ENCODE measurements around the gene CHAMP1. TPM values are rescaled to one million over a fixed set of nuclear protein-coding genes. Genes with fewer than 3 reads are reported as not detected.

Gene CHAMP1, protein sequence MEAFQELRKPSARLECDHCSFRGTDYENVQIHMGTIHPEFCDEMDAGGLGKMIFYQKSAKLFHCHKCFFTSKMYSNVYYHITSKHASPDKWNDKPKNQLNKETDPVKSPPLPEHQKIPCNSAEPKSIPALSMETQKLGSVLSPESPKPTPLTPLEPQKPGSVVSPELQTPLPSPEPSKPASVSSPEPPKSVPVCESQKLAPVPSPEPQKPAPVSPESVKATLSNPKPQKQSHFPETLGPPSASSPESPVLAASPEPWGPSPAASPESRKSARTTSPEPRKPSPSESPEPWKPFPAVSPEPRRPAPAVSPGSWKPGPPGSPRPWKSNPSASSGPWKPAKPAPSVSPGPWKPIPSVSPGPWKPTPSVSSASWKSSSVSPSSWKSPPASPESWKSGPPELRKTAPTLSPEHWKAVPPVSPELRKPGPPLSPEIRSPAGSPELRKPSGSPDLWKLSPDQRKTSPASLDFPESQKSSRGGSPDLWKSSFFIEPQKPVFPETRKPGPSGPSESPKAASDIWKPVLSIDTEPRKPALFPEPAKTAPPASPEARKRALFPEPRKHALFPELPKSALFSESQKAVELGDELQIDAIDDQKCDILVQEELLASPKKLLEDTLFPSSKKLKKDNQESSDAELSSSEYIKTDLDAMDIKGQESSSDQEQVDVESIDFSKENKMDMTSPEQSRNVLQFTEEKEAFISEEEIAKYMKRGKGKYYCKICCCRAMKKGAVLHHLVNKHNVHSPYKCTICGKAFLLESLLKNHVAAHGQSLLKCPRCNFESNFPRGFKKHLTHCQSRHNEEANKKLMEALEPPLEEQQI
- 20.4 and 21.7 TPM in 2 replicates for total RNA-seq (2014; rRNA removed; shearing (Covaris generic))
- polyA plus RNA-seq (2015; cell fraction: cytosol; rRNA removed), result 106 and 141 TPM in 2 replicates
- 51.4 and 70.9 TPM in 2 replicates for polyA plus RNA-seq (2015; cell fraction: nucleus; rRNA removed)

- in situ Hi-C loops (cut with HindIII; ENCODE audit: low pct_unique_long_range_greater_than_20kb, low sequenced_read_pairs), result no loop called here
- DNase-seq (ENCODE audit: low read depth, low spot score), result peak; percentile 95
These were observed at the start of gene CHAMP1 for GRCh38 chr13:114314074-114314912. TSS of gene CHAMP1 (plus strand) at chr13:114314503. CDS start at chr13:114323843, 9,340 bp downstream.

GRCh38 chr13:114264886-114265611, 49.3 kb upstream of the CHAMP1 start:
- no peak for DNase-seq (ENCODE audit: low read depth, low spot score)
- in situ Hi-C loops (cut with HindIII; ENCODE audit: low pct_unique_long_range_greater_than_20kb, low sequenced_read_pairs), result no loop called here

DNA sequence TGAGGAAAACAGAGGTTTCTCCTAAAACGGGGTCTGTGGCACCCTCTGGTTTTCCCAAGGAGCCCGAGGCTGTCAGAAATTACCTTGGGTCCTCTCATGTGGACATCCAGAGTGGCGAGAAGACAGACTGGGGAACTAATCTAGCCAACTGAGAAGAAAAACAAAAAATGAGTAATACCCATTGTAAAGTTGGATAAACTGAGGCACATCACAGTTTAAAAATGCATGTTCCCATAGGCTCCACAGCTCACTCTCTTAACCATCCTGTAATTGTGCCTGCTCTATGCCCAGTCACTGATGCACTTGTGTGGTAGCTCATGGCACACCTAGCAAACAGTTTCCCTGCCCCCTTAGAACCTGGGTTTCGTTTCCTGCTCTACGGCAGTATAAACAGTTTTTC, 48.1 kb upstream of the CHAMP1 start:
- in situ Hi-C loops (cut with HindIII; ENCODE audit: low pct_unique_long_range_greater_than_20kb, low sequenced_read_pairs), result no loop called here
- no peak for DNase-seq (ENCODE audit: low read depth, low spot score)

DNA sequence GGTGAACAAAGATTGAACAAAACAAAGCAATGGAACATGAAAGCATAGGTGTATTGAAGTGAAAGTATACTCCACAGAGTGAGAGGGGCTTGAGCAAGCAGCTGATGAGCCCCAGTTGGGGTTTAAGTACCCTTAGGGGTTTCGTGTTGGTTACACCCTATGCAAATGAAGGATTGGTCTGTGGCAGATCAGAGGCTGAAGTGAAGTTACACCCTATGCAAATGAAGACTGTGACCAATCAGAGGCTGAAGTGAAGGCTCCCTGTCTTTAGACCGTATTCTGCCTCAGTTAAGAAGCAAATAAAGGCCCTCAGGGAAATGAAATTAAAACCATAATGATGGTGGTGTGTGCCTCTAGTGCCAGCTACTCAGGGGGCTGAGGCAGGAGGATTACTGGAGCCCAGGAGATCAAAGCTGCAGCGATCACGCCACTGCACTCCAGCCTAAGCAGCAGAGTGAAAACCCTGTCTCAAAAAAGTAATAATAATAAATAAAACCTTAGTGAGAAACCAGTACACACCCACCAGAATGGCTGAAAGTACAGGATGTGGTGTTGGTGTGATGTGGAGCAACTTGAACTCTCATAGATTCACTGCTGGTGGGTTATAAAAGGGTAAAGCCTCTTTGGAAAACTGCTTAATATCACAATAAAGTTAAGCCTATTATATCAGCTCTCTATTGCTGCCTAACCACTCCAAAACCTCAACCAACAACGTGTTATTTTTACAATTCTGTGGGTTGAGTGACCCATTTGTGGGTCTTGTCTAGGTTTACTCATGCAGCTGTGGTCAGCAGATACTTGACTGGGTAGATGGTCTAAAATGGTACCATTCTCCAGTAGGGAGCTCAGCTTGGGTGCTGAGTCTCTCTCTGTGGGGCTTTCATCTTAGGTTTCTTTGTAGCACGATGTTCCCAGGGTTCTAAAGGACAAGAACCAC, 45.7 kb upstream of the CHAMP1 start:
- no peak for DNase-seq (ENCODE audit: low read depth, low spot score)
- in situ Hi-C loops (cut with HindIII; ENCODE audit: low pct_unique_long_range_greater_than_20kb, low sequenced_read_pairs), result no loop called here

DNA sequence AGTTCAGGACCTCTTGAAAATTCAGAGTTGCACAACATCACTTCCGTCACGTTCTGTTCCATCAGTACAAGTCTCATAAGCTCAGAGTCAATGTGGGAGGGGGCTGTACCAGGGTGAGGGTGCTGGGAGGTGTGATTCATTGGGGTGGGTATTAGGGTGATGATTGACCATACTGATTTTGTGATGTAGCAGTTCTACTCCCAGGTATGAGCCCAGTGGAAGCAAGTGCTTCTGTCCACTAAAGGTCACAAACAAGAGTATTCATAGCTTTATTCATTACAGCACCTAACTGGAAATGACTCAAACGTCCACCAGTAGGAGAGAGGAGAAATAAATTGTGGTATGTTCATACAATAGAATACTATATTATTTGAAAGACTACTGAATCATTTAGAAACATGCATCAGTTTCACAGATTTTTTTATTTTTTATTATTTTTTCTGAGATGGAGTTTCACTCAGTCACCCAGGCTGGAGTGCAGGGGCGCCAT, 45.0 kb upstream of the CHAMP1 start:
- DNase-seq (ENCODE audit: low read depth, low spot score), result no peak
- in situ Hi-C loops (cut with HindIII; ENCODE audit: low pct_unique_long_range_greater_than_20kb, low sequenced_read_pairs), result no loop called here

- in situ Hi-C loops (cut with HindIII; ENCODE audit: low pct_unique_long_range_greater_than_20kb, low sequenced_read_pairs), result no loop called here
- DNase-seq (ENCODE audit: low read depth, low spot score), result no peak
These were observed 41.3 kb upstream of the CHAMP1 start for GRCh38 chr13:114272977-114273376.

- no peak for DNase-seq (ENCODE audit: low read depth, low spot score)
- in situ Hi-C loops (cut with HindIII; ENCODE audit: low pct_unique_long_range_greater_than_20kb, low sequenced_read_pairs), result no loop called here
These were observed 39.0 kb upstream of the CHAMP1 start for GRCh38 chr13:114275304-114275703.

DNA sequence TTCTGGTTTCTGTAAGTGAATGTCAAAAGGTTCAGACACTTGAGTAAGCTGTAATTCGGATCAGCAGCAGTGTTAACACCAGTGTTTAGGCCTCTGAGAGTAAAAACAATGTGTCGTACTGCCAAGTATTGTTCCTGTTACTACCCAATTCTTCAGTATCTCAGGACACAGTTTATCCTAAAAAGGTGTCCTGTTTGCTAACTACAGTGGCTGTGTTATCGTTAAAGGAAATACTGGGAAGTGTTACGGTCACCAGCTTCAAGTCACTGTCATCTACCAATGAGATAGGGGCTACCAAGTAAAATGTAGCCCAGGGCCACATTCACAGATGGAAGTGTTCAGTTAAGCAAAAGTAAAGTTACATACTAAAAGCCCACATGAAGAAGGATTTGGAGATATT, 35.2 kb upstream of the CHAMP1 start:
- in situ Hi-C loops (cut with HindIII; ENCODE audit: low pct_unique_long_range_greater_than_20kb, low sequenced_read_pairs), result no loop called here
- no peak for DNase-seq (ENCODE audit: low read depth, low spot score)

- in situ Hi-C loops (cut with HindIII; ENCODE audit: low pct_unique_long_range_greater_than_20kb, low sequenced_read_pairs), result no loop called here
- DNase-seq (ENCODE audit: low read depth, low spot score), result no peak
These were observed 34.4 kb upstream of the CHAMP1 start for GRCh38 chr13:114279758-114280355.

DNA sequence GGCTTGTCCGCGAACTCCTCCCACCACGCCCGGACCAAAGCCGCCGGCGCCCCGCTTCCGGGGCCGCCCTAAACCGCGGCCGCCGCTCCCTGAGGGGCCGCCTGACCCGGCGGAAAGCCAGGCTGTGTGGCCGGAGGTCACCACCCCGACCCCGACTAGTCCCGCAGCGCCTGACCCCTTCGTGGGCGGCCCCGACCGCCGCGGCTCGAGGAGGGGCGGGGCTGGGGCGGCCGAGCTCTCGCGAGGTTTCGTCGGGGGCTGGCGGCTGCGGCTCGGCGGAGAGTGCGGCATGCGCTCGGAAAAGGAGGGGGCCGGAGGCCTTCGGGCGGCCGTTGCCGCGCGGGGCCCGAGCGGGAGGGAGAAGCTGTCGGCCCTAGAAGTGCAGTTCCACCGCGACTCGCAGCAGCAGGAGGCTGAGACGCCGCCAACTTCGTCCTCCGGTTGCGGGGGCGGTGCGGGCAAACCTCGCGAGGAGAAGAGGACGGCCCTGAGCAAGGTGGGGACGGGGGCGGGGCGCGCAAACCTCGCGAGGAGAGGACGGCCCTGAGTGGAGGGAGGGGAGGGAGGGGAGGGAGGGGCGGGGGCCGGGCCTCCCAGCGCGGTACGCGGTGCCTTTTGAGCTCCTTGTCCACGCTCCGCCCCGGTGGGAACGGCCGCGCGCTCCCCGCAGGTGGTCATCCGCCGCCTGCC, 32.8 kb upstream of the CHAMP1 start, which contains the start of gene UPF3A:
Gene UPF3A, plus strand, starts transcription at position 251 of the 690 bp plus-strand sequence. Its CDS starts 39 bp downstream, at position 290.
- in situ Hi-C loops (cut with HindIII; ENCODE audit: low pct_unique_long_range_greater_than_20kb, low sequenced_read_pairs), result no loop called here

DNA sequence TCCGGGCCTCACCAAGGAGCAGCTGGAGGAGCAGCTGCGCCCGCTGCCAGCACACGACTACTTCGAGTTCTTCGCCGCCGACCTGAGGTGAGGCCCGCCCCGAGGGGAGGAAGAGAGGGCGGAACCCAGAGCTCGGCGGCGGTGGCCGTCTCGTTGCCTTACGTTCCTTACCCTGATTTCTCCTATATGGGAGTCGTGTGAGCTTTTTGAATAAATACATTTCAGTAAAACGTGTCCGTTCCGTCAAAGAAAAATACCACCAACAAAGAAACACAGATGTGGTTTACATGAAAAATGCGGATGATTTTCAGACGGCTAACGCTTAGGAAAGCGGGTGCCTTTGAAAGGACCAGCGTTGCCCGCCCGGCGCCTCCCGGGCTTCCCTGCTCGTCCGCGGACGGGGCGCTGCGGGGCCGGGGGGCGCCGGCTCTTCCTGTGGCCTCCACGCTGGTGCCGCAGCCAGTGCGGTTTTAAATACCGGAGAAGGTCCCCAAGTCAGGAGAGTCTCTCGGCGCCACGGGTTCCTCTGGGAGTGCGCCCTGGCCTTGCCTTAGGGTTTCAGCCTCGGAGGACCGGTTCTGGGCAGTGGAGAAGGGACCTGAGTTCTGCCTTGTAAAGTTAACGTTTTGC, 32.1 kb upstream of the CHAMP1 start:
- in situ Hi-C loops (cut with HindIII; ENCODE audit: low pct_unique_long_range_greater_than_20kb, low sequenced_read_pairs), result no loop called here
- DNase-seq (ENCODE audit: low read depth, low spot score), result peak; percentile 19

More for the DNA sequence above, 32.8 kb upstream of the CHAMP1 start, which contains the start of gene UPF3A:
- DNase-seq (ENCODE audit: low read depth, low spot score), result peak; percentile 91

- in situ Hi-C loops (cut with HindIII; ENCODE audit: low pct_unique_long_range_greater_than_20kb, low sequenced_read_pairs), result no loop called here
- DNase-seq (ENCODE audit: low read depth, low spot score), result no peak
These were observed 30.7 kb upstream of the CHAMP1 start for GRCh38 chr13:114283576-114283975.

GRCh38 chr13:114284680-114285079, 29.6 kb upstream of the CHAMP1 start:
- in situ Hi-C loops (cut with HindIII; ENCODE audit: low pct_unique_long_range_greater_than_20kb, low sequenced_read_pairs), result no loop called here
- DNase-seq (ENCODE audit: low read depth, low spot score), result no peak

DNA sequence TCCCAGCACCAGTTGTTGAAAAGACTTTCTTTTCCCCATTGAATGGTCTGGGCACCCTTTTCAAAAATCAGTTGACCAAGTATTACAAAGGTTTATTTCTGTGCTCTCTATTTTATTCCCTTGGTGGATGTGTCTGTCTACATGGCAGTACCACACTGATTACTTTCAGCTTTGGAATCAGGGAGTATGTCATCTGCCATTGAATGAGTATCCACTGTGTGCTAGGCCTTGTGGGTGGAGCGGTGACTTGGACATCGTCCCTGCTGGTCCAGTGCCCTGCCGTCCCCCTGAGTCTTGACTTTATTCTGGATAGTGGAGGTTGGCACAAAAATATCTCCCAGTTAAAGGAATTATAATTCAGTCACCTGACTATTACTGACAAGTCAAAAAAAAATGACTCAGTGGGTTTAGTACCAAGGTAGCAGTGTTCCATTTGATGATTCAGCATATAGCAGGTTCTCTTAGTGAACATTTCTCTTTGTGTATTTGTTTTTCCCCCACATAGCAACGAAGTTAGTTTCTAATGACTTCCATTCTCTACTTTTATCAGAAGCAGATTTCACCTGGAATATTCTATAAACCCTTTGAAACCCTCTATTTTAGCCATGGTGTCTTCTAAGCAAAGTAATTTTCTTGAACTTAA, 29.0 kb upstream of the CHAMP1 start:
- no peak for DNase-seq (ENCODE audit: low read depth, low spot score)
- in situ Hi-C loops (cut with HindIII; ENCODE audit: low pct_unique_long_range_greater_than_20kb, low sequenced_read_pairs), result no loop called here

All from SK-MEL-5 (cell line).